ENCODE data around the gene OTOA. TPM values are rescaled to one million over a fixed set of nuclear protein-coding genes. Genes with fewer than 3 reads are reported as not detected.
"Not testable (repeated sequence)": the region's sequence is repeated elsewhere in the genome, so short reads cannot be mapped to it uniquely, and the experiment has no call there.

OTOA gene
- total and polyA plus RNA-seq, 2 donors (not counting 3 experiments of a cell fraction or from before 2014, with no cell fraction given): 0.22 TPM; not detected in 1

GRCh38 chr16:21798601-21799000 is 134.8 kb downstream of the OTOA start:
- FAIRE-seq; CTCF ChIA-PET; H3K9me3 ChIP-seq (replicated peaks; ENCODE audit: control insufficient read depth, insufficient read depth, low read length); BruUV-seq (replicated peaks); H3K36me3 ChIP-seq (ENCODE audit: control insufficient read depth in 2 of 2, extremely low read depth in 1 of 2, insufficient read depth in 2 of 2, low read length in 2 of 2); POLR2A ChIA-PET; DNase-seq (ENCODE audit: low read depth, low spot score); H4K20me1 ChIP-seq (replicated peaks; ENCODE audit: control insufficient read depth, extremely low read depth, insufficient read depth, low read length); dilution Hi-C loops (cut with MboI; ENCODE audit: extremely low pct_ligation_motif_present, low sequenced_read_pairs); H3K4me3 ChIP-seq (replicated peaks in 1 of 3; ENCODE audit: insufficient read depth in 1 of 3, low read depth in 1 of 3, low read length in 3 of 3); H3K79me2 ChIP-seq (ENCODE audit: control insufficient read depth, insufficient read depth, low read length); H3K9ac ChIP-seq (replicated peaks; ENCODE audit: extremely low read depth, insufficient read depth, low read length); H3K4me1 ChIP-seq (ENCODE audit: control insufficient read depth, extremely low read depth, insufficient read depth, low read length); H3K27me3 ChIP-seq (ENCODE audit: control insufficient read depth in 2 of 2, insufficient read depth in 2 of 2, low read length in 2 of 2); intact Hi-C loops (cut with micrococcal nuclease); H3K27ac ChIP-seq (ENCODE audit: insufficient read depth, low read depth, low read length); H3K4me2 ChIP-seq (ENCODE audit: insufficient read depth, low read length); H3K9me1 ChIP-seq (replicated peaks; ENCODE audit: control insufficient read depth, extremely low read depth, insufficient read depth, low read length); H2AFZ ChIP-seq (ENCODE audit: low read depth, low read length): not testable (repeated sequence)

GRCh38 chr16:21801538-21802374 is 138.0 kb downstream of the OTOA start:
- H3K4me3 ChIP-seq (replicated peaks in 1 of 3; ENCODE audit: insufficient read depth in 1 of 3, low read depth in 1 of 3, low read length in 3 of 3); H3K27ac ChIP-seq (ENCODE audit: insufficient read depth, low read depth, low read length); H3K4me2 ChIP-seq (ENCODE audit: insufficient read depth, low read length); FAIRE-seq; H3K9me1 ChIP-seq (replicated peaks; ENCODE audit: control insufficient read depth, extremely low read depth, insufficient read depth, low read length); H3K4me1 ChIP-seq (ENCODE audit: control insufficient read depth, extremely low read depth, insufficient read depth, low read length); H3K36me3 ChIP-seq (ENCODE audit: control insufficient read depth in 2 of 2, extremely low read depth in 1 of 2, insufficient read depth in 2 of 2, low read length in 2 of 2); POLR2A ChIA-PET; dilution Hi-C loops (cut with MboI; ENCODE audit: extremely low pct_ligation_motif_present, low sequenced_read_pairs); H3K27me3 ChIP-seq (ENCODE audit: control insufficient read depth in 2 of 2, insufficient read depth in 2 of 2, low read length in 2 of 2); H3K9me3 ChIP-seq (replicated peaks; ENCODE audit: control insufficient read depth, insufficient read depth, low read length); BruUV-seq (replicated peaks); H2AFZ ChIP-seq (ENCODE audit: low read depth, low read length); H3K9ac ChIP-seq (replicated peaks; ENCODE audit: extremely low read depth, insufficient read depth, low read length); H3K79me2 ChIP-seq (ENCODE audit: control insufficient read depth, insufficient read depth, low read length); H4K20me1 ChIP-seq (replicated peaks; ENCODE audit: control insufficient read depth, extremely low read depth, insufficient read depth, low read length): not testable (repeated sequence)
- intact Hi-C loops (cut with micrococcal nuclease): loop anchor here (10.0 kb wide), 1 partner anchor 97 kb away; no protein-coding TSS in a partner anchor
- peak in 1 of 2 donors; percentile 46 for TF ChIP-seq CTCF (IDR thresholded peaks at IDR 0.05; ENCODE audit: extremely low read depth in 1 of 2, insufficient read depth in 1 of 2, low read depth in 1 of 2, low read length in 2 of 2)
- CTCF ChIA-PET: interaction anchor here (0.6 to 1.0 kb wide), 6 partner anchors 10 to 145 kb away, joined by 3 to 19 read pairs (median 4); no protein-coding TSS in a partner anchor
- DNase-seq (ENCODE audit: low read depth, low spot score): peak; percentile 51

GRCh38 chr16:21802375-21802663 is 138.6 kb downstream of the OTOA start:
- intact Hi-C loops (cut with micrococcal nuclease): loop anchor here (10.0 kb wide), 1 partner anchor 98 kb away; no protein-coding TSS in a partner anchor
- H3K9me3 ChIP-seq (replicated peaks; ENCODE audit: control insufficient read depth, insufficient read depth, low read length); dilution Hi-C loops (cut with MboI; ENCODE audit: extremely low pct_ligation_motif_present, low sequenced_read_pairs); H3K9me1 ChIP-seq (replicated peaks; ENCODE audit: control insufficient read depth, extremely low read depth, insufficient read depth, low read length); H2AFZ ChIP-seq (ENCODE audit: low read depth, low read length); H3K79me2 ChIP-seq (ENCODE audit: control insufficient read depth, insufficient read depth, low read length); H3K36me3 ChIP-seq (ENCODE audit: control insufficient read depth in 2 of 2, extremely low read depth in 1 of 2, insufficient read depth in 2 of 2, low read length in 2 of 2); DNase-seq (ENCODE audit: low read depth, low spot score); POLR2A ChIA-PET; H3K4me1 ChIP-seq (ENCODE audit: control insufficient read depth, extremely low read depth, insufficient read depth, low read length); FAIRE-seq; H3K27me3 ChIP-seq (ENCODE audit: control insufficient read depth in 2 of 2, insufficient read depth in 2 of 2, low read length in 2 of 2); H3K9ac ChIP-seq (replicated peaks; ENCODE audit: extremely low read depth, insufficient read depth, low read length); H3K27ac ChIP-seq (ENCODE audit: insufficient read depth, low read depth, low read length); BruUV-seq (replicated peaks); H4K20me1 ChIP-seq (replicated peaks; ENCODE audit: control insufficient read depth, extremely low read depth, insufficient read depth, low read length); H3K4me2 ChIP-seq (ENCODE audit: insufficient read depth, low read length); H3K4me3 ChIP-seq (replicated peaks in 1 of 3; ENCODE audit: insufficient read depth in 1 of 3, low read depth in 1 of 3, low read length in 3 of 3): not testable (repeated sequence)
- CTCF ChIA-PET: interaction anchor here (0.6 to 1.1 kb wide), 7 partner anchors 9 to 386 kb away, joined by 3 to 19 read pairs (median 3); no protein-coding TSS in a partner anchor

Data from endothelial cell of umbilical vein (primary cell).